Right lung (tissue), 5 donors: ENCODE results near the gene CLEC2L. TPM values are rescaled to one million over a fixed set of nuclear protein-coding genes. Genes with fewer than 3 reads are reported as not detected.

ENCODE experiments used
- DNase-seq, 2 donors: peaks; one replicate each; pipeline ENCODE4 v3.0.0-alpha.2; 2013
- polyA plus RNA-seq, 5 donors: library from polyadenylated mRNA; unstranded; fragments of 120-200 nt; gene quantifications; one replicate each; pipeline versions ENCODE4 v1.2.1 to v1.2.3, GENCODE V29; 2013; ENCODE audit warnings: inconsistent platforms in 1 of 5, low replicate concordance in 1 of 5; ENCODE audit not compliant: insufficient read length in 5 of 5, insufficient read depth in 1 of 5

CLEC2L gene
- polyA plus RNA-seq, 5 donors: 0.11 to 0.78 (median 0.34) TPM; not detected in 1

DNA sequence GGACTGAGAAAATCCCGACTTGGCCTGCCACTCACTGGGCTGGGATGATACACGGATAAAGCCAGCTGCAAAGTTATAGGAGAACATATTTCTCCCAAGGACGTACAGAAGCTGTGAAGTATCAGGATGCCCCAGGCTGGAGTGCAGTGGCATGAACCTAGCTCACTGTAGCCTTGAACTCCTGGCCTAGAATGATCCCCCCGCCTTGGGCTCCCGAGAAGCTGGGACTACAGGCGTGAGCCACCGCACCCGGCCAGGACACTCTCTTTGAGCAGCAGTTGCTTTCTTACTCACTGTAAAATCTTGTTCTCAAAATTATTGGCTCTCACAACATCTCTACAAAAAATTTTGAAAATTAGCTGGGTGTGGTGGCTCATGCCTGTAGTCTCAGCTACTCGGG lies 50.4 kb downstream of the CLEC2L start:
- no peak for DNase-seq

GRCh38 chr7:139574618-139575337 lies 51.3 kb downstream of the CLEC2L start:
- DNase-seq: no peak

GRCh38 chr7:139575338-139575680 lies 51.8 kb downstream of the CLEC2L start:
- no peak for DNase-seq

DNA sequence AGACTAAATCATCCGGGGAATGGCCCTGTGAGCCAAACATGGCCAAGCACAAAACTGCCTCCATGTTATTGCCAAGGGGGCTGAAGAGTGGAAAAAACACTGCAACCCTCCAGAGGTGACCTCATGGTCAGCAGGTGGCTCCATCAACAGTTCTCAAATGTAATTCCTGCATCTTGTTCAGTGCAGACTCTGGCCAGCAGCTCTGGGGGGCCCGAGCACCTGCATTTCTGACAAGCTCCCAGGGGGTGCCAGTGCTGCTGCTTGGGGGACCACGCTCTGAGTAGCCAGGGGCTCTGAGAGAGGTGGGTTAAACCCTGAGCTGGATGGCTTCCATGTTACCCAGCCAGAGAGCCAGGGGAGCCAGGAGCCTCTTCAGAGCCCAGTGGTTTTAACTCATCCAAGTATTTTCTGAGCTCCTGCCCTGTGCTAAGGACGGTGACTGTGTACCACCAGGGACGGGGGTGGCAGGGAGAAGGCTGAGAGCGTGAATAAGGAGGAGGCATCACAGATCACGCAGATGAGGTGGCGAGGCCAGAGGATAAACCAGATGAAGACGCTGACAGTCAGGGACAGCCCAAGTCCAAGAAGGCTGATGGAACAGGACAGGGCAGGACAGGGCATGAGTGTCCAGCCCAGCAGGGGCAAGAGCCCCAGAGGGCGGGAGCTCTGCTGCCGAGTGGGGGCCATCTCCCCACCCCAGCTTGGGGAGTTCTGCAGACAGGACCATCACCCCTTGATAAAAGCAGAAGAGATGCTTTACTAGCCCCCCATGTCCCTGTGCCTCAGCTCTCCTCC lies 52.9 kb downstream of the CLEC2L start:
- no peak for DNase-seq

DNA sequence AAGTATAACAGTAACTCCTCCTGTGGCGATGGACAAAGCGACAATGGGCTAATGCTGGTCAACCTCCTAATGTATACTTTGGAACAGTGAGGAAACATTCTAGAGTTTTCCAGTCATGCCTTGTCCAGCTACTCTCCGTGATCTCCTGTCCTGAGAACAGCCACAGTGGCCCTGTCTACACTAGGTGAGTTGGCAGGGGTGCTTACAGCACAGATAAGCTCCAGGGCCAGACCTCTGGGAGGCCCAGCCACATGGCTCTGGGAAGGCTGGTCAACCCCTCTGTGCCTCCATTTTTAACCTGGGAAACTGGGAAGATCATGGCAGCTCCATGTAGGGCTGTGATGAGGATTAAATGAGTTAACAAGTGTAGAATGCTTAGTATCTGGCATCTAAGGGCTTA lies 57.0 kb downstream of the CLEC2L start:
- no peak for DNase-seq

GRCh38 chr7:139582130-139582650 lies 58.7 kb downstream of the CLEC2L start:
- DNase-seq: no peak

DNA sequence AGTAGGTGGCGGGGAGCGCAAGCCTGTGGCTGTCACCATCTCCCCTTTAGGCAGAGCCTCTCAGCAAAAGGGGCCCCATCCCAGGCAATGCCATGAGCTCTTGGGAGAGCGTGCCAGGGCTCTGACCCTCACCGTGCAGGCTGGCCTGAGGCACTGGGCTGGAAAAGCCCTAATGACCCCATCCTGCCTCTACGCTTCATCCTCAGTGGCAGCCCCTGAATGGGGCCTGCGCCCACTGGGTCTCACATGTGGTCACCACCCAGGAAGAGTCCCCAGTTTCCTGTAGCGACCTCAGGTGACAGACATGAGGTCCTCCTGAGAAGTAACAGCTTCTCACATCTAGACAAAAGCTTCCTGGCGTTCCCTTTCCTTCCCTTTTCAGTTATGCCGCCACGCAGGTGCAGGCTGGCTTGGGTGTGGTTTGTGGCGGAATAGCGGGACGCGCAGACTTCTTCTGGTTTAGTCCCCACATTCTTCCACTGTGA lies 59.2 kb downstream of the CLEC2L start:
- no peak for DNase-seq

DNA sequence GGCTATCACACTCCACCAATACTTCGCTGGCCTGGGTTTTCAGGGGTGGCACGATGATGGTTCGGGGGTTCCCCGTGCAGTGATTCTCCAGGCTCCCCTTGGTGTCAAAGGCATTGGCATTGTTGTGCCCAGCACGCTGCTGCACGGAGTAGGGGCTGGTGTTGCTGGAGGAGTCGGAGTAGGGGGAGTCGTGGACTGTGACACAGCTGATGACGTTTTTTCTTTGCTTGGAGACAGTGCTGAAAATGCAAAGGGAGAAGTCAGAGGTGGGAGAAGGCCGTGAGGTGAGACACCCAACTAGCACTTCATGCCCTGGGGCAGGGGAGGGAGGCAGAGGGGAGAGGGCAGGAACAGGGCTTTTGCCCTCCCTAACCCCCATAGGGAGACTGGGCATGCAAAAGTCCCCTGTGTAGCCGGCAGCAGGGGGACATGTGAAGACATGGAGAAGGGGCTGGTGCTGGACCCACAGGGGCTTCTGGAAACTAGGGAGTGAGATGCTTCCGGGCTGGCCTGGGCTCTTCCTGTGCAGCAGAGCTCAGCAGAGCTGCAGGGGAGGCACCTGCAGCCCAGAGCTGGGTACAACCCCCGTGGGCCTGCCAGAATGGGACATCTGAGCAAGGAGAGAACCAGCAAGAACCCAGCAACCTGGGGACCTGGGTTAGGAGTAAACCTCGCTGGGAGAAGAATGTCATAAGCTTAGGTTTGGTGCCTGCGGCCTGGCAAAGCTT lies 60.5 kb downstream of the CLEC2L start:
- DNase-seq: no peak

GRCh38 chr7:139585042-139585441 lies 61.6 kb downstream of the CLEC2L start:
- DNase-seq: no peak

DNA sequence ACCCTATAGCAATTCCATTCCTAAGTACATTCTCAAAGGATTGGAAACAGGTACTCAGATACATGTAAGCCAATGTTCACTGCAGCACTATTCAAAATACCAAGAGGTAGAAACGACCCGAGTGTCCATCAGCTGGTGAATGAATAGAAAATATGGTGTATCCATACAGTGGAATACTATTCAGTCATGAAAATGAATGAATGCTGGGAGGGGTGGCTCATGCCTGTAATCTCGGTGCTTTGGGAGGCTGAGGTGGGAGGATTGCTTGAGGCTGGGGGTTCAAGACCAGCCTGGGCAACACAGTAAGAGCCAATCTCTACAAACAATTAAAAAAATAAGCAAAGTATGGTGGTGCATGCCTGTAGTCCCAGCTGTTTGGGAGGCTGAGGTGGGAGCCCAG lies 62.8 kb downstream of the CLEC2L start:
- DNase-seq: no peak

DNA sequence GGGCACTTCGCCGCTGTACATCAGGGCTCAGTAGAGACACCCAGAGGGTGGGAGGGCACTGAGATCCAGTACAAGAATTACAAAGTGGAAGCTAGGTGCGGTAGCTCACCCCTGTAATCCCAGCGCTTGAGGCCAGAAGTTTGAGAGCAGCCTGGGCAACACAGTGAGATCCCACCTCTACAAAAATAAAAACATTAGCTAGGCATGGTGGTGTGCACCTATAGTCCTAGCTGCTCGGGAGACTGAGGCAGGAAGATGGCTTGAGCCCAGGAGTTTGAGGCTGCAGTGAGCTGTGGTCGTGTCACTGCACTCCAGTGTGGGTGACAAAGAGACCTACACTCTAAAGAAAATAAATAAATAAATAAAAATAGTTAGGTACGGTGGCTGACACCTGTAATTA lies 64.0 kb downstream of the CLEC2L start:
- DNase-seq: no peak

GRCh38 chr7:139588632-139589031 lies 65.1 kb downstream of the CLEC2L start:
- no peak for DNase-seq

DNA sequence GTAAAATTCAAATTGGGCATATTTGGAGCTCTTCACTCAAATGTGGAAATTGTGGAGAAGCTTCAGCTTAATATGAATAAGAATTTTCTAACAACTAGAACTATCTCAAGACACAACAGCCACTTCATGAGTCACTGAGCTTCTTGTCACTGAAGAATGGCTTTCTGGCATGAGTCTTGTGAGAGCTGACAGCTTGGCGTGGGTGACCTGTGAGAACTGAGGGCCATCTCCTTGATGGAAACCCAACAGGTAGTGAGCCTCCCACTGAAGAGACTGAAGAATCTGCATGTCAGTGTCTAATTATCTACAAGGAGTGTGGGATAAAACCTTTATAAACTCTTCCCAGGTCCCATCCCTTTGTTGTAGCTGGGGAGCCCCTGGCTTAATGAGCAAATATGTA lies 66.0 kb downstream of the CLEC2L start:
- DNase-seq: no peak

- DNase-seq: no peak
Measured at GRCh38 chr7:139591550-139592195, 68.2 kb downstream of the CLEC2L start.

DNA sequence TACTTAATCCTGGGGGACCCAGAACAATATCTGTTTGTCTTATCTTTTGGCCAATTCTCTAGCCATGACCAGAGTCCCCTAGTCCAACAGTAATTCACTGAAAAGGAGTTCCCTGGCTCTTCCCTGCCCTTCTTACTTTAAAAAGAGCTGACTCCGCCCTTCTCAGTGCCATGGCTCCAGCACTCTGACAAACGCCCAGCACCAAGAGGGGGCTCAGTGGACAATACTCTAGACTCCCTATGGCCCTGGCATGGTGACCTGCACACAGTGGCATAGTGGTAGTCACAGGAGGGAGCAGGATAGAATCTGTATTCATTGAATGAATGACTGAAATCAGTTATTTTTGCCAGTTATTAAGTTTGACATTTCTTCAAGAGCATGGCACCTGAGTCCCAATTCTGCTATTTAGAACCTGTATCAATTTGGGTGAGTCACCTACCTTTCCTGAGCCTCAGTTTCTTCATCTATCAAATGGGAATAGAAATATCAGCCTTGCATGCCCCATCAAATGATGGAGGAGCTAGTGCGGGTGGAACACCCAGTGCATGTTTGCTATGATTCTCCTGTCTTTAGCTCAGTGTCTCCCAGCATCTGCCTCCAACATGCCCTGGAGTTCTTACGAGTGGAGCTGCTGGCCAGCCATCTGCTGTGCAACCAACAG lies 69.4 kb downstream of the CLEC2L start:
- DNase-seq: no peak

GRCh38 chr7:139594090-139594489 lies 70.6 kb downstream of the CLEC2L start:
- no peak for DNase-seq

Other genes with a start within 250 kb of the CLEC2L start
- 10 to 100 TPM; 12.4 to 17.9 (median 16.3) TPM for gene FMC1, start 182.3 kb upstream of the CLEC2L start, polyA plus RNA-seq
- 100 to 1,000 TPM; 133 to 196 (median 169) TPM for gene LUC7L2, start 163.8 kb upstream of the CLEC2L start, polyA plus RNA-seq
- gene KLRG2, start 40.0 kb upstream of the CLEC2L start, polyA plus RNA-seq: under 1 TPM in 2 of 5 donors, not detected in 3; 0.08 to 0.13 TPM